A673 (cell line): Measurements from ENCODE around the gene KCND3.

Experiments used
- EZH2 ChIP-seq: fragments of 200-600 bp; sonication (generic); IDR thresholded peaks from 2 replicates; pipeline ENCODE4 v1.6.1; 2017; ENCODE audit warnings: borderline replicate concordance, low read depth, mild to moderate bottlenecking, mixed read lengths, antibody characterized with exemption, low read length; ENCODE audit not compliant: poor library complexity, severe bottlenecking
- TF ChIP-seq, protein P1 (sequence below): fragments of 300-800, 200-600 bp; sonication (generic); conservative IDR thresholded peaks from 2 replicates; pipeline ENCODE4 v1.5.1; 2017; ENCODE audit warnings: low read depth, mild to moderate bottlenecking, antibody characterized with exemption, low read length, moderate library complexity, mixed read lengths

DNA sequence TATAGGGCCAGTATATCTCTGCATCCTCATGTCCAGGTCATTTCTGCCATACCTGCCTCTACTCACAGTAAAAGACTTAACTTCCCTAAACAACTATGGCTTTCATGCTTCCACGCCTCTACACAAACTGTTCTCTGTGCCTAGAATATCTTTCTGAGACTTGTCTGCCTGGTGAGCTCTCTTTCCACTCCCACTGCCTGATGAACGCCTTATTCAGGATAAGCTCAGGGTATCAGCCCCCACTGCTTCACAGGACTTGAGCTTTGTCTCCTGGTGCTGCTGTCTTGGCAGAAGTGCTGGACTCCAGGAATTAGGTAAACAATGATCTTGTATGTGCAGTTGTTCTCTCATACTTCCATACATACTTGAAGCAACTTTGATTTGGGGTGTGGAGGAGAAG, 238.6 kb downstream of the KCND3 start:
- TF ChIP-seq, protein P1, sequence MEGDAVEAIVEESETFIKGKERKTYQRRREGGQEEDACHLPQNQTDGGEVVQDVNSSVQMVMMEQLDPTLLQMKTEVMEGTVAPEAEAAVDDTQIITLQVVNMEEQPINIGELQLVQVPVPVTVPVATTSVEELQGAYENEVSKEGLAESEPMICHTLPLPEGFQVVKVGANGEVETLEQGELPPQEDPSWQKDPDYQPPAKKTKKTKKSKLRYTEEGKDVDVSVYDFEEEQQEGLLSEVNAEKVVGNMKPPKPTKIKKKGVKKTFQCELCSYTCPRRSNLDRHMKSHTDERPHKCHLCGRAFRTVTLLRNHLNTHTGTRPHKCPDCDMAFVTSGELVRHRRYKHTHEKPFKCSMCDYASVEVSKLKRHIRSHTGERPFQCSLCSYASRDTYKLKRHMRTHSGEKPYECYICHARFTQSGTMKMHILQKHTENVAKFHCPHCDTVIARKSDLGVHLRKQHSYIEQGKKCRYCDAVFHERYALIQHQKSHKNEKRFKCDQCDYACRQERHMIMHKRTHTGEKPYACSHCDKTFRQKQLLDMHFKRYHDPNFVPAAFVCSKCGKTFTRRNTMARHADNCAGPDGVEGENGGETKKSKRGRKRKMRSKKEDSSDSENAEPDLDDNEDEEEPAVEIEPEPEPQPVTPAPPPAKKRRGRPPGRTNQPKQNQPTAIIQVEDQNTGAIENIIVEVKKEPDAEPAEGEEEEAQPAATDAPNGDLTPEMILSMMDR, result no peak
- no peak for TF ChIP-seq EZH2
